GM13976 (cell line): Measurements from ENCODE around the gene DIP2A.
"Not testable (repeated sequence)": the region's sequence is repeated elsewhere in the genome, so short reads cannot be mapped to it uniquely, and the experiment has no call there.

Experiments
- DNase-seq: peaks from one replicate; pipeline ENCODE4 v3.0.0; 2012; ENCODE audit warnings: low spot score
- CTCF ChIP-seq: IDR thresholded peaks from 2 replicates; pipeline ENCODE4 v1.5.1; 2012; ENCODE audit warnings: borderline replicate concordance, mild to moderate bottlenecking; ENCODE audit not compliant: insufficient read depth; ENCODE audit errors: extremely low read depth, missing control alignments, control extremely low read depth
- in situ Hi-C: fragments of 300-500 bp; cut with MboI; formaldehyde crosslinking; loops from one replicate; pipeline ENCODE4 v1.12.0; 2022; ENCODE audit warnings: low sequenced_read_pairs, mixed read lengths, inconsistent platforms; ENCODE audit not compliant: unreplicated experiment

Gene DIP2A

GRCh38 chr21:46509741-46510502 lies 51.2 kb downstream of the DIP2A start:
- no peak for DNase-seq
- no peak for TF ChIP-seq CTCF
- in situ Hi-C loops, result no loop called here

GRCh38 chr21:46515109-46515508 lies 56.4 kb downstream of the DIP2A start:
- no peak for TF ChIP-seq CTCF
- in situ Hi-C loops, result no loop called here
- DNase-seq, result no peak

GRCh38 chr21:46516068-46516467 lies 57.4 kb downstream of the DIP2A start:
- DNase-seq, result no peak
- in situ Hi-C loops, result no loop called here
- no peak for TF ChIP-seq CTCF

- TF ChIP-seq CTCF, result no peak
- DNase-seq, result no peak
Observed at GRCh38 chr21:46517361-46517760, 58.7 kb downstream of the DIP2A start.

GRCh38 chr21:46518983-46519583 lies 60.4 kb downstream of the DIP2A start:
- TF ChIP-seq CTCF, result no peak
- in situ Hi-C loops, result no loop called here
- DNase-seq, result no peak

More at GRCh38 chr21:46517361-46517760, 58.7 kb downstream of the DIP2A start:
- in situ Hi-C loops, result no loop called here

GRCh38 chr21:46527393-46527792 lies 68.7 kb downstream of the DIP2A start:
- DNase-seq, in situ Hi-C loops: not testable (repeated sequence)

- no peak for DNase-seq
- in situ Hi-C loops, result no loop called here
- TF ChIP-seq CTCF, result no peak
Observed at GRCh38 chr21:46527801-46528200, 69.1 kb downstream of the DIP2A start.
